GM19397 (cell line): ENCODE data around the gene MRTFA.

Experiments used
- ATAC-seq: cut with Tn5 transposase; IDR thresholded peaks from one replicate; pipeline ENCODE4 v1.9.1; 2021; ENCODE audit warnings: mild to moderate bottlenecking, moderate library complexity; ENCODE audit not compliant: unreplicated experiment

Gene MRTFA

DNA sequence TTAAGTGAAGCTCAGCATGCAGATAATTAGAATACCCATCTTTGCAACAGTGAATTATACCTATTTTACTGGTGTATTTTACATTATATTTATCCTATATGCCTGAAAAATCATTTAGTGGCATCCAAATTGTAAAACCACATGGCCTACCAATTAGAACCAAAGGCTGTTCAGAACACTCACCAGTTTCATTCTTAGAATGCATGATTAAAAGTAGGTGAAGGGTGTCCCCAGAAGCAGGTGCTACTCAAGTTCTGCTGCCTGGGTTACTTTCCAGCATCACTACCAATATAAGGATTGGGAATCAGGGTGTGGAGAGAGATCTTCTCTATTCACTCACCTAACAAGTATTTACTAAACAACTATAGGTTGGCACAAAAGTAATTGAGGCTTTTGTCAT, 162.8 kb downstream of the MRTFA start:
- no peak for ATAC-seq

DNA sequence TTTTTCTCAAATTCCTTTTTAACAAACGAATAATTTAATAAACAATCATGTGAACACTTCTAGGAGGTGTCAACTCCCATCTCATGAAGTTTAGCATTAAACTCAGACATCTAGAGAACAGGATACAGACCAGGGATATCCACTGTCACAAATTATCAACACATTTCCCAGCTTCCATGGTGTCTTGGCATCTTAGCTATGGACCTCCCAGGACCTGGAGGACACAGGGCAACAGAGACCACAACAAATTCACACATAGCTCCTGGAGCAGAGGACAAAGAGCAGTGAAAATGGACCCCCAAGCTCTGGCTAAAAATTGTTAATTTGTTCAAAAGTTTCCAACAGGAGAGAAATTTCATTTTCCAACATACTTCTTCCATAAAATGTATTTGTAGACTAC, 163.9 kb downstream of the MRTFA start:
- no peak for ATAC-seq

DNA sequence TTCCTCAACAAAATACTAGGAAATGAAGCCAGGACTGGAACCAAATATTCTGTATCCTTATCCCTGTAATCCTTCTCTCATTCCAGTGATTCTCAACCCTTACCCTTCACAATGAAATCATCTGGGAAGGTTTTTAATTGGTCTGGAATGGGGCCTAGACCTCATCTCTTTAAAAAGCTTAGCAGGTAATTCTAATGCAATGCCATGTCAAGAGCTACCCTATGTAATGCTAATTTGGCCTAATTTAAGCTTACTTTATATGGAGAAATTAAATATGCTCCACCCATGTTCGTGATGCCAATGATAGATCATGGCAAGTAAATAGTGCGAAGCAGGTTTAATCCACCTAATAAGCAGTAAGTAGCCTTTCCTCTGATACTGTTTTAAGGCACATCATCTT, 164.5 kb downstream of the MRTFA start:
- ATAC-seq: no peak

GRCh38 chr22:40469181-40469580, 167.3 kb downstream of the MRTFA start:
- no peak for ATAC-seq

GRCh38 chr22:40468616-40469015, 167.9 kb downstream of the MRTFA start:
- no peak for ATAC-seq

DNA sequence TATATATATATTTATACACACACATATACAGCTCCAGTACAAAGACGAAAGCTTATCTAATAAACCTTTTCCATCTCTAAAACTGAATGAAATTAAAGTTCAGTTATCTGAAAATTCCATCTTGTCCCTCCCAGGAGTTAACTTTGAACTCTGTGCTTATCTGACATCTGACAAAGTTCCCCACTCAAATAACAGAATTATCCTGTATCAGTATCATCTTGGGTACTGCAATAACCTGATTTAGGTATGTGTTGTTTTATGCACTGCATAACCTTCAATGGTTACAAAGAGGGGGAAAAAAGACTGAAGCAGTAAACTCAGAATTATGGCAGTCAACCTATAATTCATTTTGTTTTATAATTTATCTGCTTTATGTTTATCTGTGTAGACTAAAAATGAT, 169.5 kb downstream of the MRTFA start:
- no peak for ATAC-seq

DNA sequence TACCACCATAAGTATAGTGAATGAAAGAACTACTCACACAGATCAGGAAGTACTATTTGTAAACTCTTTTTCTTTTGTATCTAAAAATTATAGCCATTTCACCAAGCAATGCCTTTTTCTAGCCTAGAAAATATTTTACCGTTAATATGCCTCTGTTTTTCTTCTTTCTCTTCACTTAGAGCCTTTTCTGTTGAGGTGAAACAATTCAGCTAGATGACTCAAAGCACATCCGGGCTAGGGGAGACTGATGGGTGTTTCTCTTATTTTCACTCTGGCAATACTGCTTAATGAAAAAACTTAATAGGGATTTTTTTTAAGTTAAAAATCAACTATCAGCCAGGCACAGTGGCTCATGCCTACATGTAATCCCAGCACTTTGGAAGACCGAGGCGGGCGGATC, 172.8 kb downstream of the MRTFA start:
- no peak for ATAC-seq

- ATAC-seq: no peak
Measured at GRCh38 chr22:40463017-40463631, 173.4 kb downstream of the MRTFA start.

- ATAC-seq: no peak
Measured at GRCh38 chr22:40462195-40462984, 174.1 kb downstream of the MRTFA start.

DNA sequence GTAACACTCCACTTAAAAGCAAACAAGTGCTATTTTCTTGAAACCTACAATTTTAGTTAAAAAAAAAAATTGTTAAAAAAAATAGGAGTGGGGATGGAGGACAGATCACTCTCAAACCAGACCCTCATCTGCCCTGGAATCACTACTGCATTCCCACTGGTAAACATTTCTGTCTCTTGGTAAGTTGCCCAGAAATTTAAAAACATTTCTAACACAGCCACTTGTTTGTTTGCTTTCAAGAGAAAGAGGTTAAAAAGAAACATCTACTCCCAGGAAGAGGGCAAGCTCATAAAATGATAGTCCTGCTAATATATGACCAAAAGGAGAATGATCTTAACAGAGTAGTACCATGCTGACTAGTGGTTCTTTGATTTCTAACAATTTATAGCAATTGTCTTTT, 182.8 kb downstream of the MRTFA start:
- no peak for ATAC-seq

- no peak for ATAC-seq
Measured at GRCh38 chr22:40452730-40453487, 183.6 kb downstream of the MRTFA start.

DNA sequence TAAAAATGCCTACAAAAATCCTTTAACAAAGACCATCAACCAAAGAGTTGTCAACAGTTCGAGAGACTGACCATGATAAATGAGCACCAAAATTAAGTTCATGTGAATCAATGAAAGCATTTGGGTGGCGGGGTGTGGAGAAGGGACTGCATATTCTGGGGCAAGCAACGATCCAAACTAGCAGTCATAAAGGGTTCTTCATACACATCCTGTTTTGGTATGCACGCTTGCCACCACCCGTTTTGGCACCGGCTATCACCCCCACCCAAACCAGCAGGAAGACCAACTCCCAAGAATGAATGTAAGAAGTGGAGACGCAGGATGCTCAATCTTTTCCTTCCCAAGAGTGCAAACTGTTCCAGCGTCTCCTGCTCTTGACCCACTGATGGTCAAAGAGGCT, 185.3 kb downstream of the MRTFA start:
- no peak for ATAC-seq

DNA sequence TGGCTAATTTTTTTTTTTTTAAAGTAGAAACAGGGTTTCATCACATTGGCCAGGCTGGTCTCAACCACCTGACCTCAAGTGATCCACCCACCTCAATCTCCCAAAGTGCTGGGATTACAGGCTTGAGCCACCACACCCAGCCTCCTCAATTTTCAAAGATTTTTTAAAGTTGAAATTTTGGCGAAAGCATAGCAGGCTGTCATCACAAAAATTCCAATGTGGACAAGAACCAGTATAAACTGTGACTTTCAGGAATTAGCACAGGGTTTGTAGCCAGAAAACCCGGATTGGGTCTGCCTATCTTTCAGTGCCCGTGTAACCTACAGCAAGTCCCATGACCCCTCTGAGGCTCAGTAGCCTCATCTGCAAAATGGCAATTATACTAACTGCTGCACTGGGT, 185.9 kb downstream of the MRTFA start:
- no peak for ATAC-seq

DNA sequence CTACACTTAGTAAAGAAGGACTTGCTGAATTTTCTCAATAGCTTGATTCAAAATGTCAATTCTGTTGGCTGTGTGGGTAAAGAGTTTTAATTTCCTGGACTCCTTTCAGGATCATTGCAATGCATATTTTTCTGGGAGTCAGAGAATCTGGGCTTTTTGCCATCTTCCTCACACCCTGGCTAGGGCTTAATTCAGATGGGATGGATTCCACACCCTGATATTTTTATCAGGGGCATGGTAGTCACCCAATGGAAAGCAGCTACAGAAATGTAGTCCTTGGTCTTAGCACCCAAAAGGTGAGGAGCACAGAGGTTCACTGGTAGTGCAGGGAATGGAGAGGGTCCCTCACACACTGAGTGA, 186.9 kb downstream of the MRTFA start:
- no peak for ATAC-seq

DNA sequence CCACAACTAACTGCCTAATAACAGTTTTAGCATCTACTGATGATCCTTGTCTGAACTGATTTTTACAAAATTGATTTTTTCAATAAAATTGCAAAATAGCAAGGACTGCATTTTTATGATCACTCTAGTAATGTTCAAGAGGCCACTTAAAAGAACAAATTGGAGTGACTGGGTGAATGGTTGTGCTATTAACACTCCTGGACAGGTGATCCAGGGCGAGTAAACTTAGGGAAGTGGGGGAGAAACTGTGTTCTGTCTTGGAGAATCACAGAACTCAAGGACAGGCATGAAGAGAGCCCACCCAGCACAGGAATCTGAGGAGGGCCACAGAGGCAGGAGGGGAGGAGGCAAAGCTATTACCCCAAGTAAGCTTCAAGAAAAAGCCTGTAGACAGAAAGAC, 190.3 kb downstream of the MRTFA start:
- no peak for ATAC-seq

GRCh38 chr22:40444178-40444831, 192.2 kb downstream of the MRTFA start:
- no peak for ATAC-seq

DNA sequence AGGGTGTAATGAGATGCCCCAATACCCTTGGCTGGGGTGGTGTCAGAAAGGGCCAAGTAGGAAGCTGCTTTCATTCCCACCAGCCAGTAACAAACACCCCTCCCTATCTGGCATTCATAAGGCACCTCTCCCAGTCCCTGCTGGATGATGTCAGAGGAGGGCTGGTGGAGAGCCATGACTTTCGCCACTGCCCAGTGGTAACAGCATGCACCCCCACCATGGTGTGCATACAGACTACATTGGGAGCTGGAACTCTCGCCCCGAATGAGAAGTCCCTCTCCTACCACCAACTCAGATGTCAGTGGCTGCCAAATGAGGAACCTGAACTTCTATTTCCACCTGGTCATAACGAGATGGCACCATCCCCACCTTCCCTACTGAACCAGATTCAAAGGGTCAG, 192.8 kb downstream of the MRTFA start:
- ATAC-seq: no peak

DNA sequence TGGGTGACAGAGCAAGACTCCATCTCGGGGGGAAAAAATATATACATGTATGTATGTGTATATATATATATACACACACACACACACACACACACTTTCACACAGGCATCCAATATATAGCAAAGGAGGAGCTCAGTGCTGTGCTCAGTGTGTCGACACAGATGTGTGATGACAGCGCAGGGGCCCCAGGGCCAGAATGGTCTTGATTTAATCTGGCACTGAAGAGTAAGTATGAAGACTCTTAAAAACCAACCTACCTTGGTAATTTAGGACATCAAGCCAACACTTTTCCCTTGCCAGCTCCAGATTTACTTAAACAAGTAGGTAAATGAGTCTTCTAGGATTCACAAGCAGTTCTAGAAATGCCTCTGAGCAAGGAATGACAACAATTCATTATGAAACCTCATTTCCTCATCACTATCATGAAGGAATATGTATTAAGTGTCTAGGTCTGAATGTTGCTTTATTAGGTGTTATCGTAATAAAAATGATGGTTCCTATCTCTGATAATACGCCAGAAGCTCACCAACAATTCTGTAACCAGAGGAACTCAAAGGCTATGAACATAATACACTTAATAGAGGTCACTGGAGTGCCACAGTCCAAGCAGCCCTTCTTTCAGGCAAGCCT, 194.6 kb downstream of the MRTFA start:
- ATAC-seq: no peak

DNA sequence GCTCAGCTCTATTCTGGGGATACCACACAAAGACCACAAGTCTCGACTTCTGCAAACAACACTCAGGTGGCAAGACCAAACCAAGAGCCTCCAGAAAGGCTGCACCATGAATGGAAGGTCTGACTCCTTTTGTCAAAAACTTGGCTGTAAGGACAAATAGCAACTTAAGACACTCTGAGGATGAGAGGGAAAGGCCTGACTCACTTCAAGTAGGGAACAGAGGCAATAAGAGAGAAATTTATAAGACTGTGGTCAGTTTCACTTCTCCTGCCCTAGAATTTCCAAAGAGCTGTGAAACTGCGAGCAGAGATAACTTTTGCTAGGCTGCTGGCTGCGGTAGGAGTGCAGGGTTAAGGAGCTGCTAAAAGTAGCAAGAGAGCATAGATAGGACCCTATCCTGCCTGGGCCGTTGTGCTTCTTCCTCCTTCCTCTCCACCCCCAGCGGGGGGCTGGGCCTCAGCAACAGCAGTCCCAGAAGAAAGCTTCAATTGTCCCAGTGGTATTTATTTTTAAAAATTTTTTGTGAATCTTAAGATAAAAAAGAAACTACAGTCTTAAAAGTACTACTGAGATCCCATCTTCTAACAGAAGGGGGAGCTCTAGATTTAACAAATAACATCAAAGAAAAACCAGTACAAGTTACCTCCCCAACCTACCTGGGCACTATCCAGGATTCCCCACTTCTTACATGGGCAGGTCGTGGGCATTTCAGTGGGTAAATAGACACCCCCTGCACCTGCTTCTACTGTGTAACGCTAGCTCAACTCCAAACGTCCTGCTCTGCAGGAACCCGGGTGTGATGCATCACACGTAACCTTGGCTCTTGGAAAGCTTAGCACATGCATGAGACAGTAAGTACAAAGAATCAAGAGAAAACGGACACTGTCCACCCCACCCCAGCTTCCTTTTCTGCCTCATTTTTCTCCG, 199.8 kb downstream of the MRTFA start:
- peak; percentile 59 for ATAC-seq

DNA sequence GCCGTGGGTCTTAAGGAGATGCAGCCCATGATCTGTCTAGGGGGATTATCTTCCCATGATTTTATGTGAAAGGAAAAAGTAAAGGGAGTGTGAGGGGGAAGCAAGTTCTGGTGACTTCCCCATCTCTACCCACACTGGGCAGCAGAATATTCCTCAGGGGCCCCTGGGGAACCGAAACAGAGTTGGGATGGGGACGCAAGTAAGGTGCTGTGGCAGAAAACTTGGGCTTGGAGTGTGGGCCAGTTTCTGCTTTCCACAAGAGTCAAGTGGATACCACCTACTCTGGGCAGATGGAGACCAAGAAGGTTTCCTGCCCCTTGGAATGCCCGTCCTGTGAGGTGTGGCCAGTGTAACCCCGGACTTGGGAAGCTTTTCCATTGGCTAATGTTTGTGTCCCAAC, 201.8 kb downstream of the MRTFA start:
- ATAC-seq: no peak
